Right cardiac atrium (tissue), 5 donors: ENCODE data around the gene LATS1. TPM values are rescaled to one million over a fixed set of nuclear protein-coding genes. Genes with fewer than 3 reads are reported as not detected.
"Not testable (repeated sequence)": the region's sequence is repeated elsewhere in the genome, so short reads cannot be mapped to it uniquely, and the experiment has no call there.

ENCODE experiments used
- ATAC-seq, 2 donors: fragments of 200-7000 bp; cut with Tn5 transposase; one replicate each; pipeline versions ENCODE4 v1.8.0 to v1.9.1; 2020; ENCODE audit warnings: moderate library complexity in 2 of 2, mild to moderate bottlenecking in 1 of 2
- DNase-seq, 3 donors: peaks; one replicate each; pipeline ENCODE4 v3.0.0-alpha.2; 2020
- H3K27ac ChIP-seq: one replicate; pipeline ENCODE4 v1.5.1; 2013; ENCODE audit warnings: mild to moderate bottlenecking, low read length, control low read depth, moderate library complexity
- H3K27me3 ChIP-seq: one replicate; pipeline ENCODE4 v1.6.1; 2013; ENCODE audit not compliant: control insufficient read depth, insufficient read depth
- H3K4me1 ChIP-seq: one replicate; pipeline ENCODE4 v1.6.1; 2013; ENCODE audit warnings: low read length; ENCODE audit not compliant: control insufficient read depth, insufficient read depth
- H3K4me3 ChIP-seq: one replicate; pipeline ENCODE4 v1.5.1; 2013; ENCODE audit warnings: low read length, control low read depth
- H3K9me3 ChIP-seq: one replicate; pipeline ENCODE4 v1.6.1; 2013; ENCODE audit warnings: low read length; ENCODE audit not compliant: control insufficient read depth
- WGBS: extraction: QIAGEN DNeasy Blood & Tissue Kit; methylation state at CpG from one replicate; pipeline ENCODE4 v1.1.7; 2013; 5-methylcytosine and 5-hydroxymethylcytosine counted together
- intact Hi-C, 4 donors: fragments of 100-400 bp; cut with DNase I; formaldehyde crosslinking; loops; one replicate each; pipeline versions ENCODE4 v1.11.0 to v1.14.0; 2022 to 2023
- polyA plus RNA-seq: library from polyadenylated mRNA; stranded (reverse); fragments of 200-250 nt; gene quantifications from one replicate; pipeline ENCODE4 v1.2.3, GENCODE V29; 2013
- total RNA-seq, 4 donors: library from RNA; stranded (reverse); fragmentation: NEBNext Ultra II Directional; extraction: Animal tissue kit (Norgen Biotek cat#: 25700); gene quantifications; one replicate each; pipeline ENCODE4 v1.2.1, GENCODE V29; 2021
- donor health status: healthy with polysubstance abuse.
- donor health status: DM: no; HTN: yes; CAD: no.
- donor health status: DM: no; HTN: no; CAD: no.
- donor health status: DM: no; HTN: yes; CAD: no; lungs with severe emphysema.
- donor health status: DM: yes; HTN: yes; CAD: no.

The LATS1 gene
- total and polyA plus RNA-seq, 5 donors: 4.8 to 19.0 (median 13.5) TPM

- Histone ChIP-seq H3K27me3 (no peaks in the 10 kb centered on the region), H3K4me3 (no peak overlapping the region), H3K27ac (no peak overlapping the region), H3K9me3 (no peaks in the 10 kb centered on the region), H3K4me1 (no peaks in the 10 kb centered on the region)
- ATAC-seq (no peak), DNase-seq (no peak)
- WGBS: 96% methylated on average over 2 of the region's 2 CpGs
- intact Hi-C loops: no loop called here
These were observed 18.8 kb downstream of the LATS1 start for GRCh38 chr6:149699150-149699549.

- no peaks in the 10 kb centered on the region for H3K9me3 ChIP-seq
- H3K4me1 ChIP-seq: no peaks in the 10 kb centered on the region
- H3K27me3 ChIP-seq: no peaks in the 10 kb centered on the region
- no peak for DNase-seq
- H3K4me3 ChIP-seq: no peak overlapping the region
- H3K27ac ChIP-seq: no peak overlapping the region
- intact Hi-C loops: no loop called here
- no peak for ATAC-seq
- 97% methylated on average over 2 of the region's 2 CpGs for WGBS
These were observed 19.7 kb downstream of the LATS1 start for GRCh38 chr6:149698175-149698574.

GRCh38 chr6:149696901-149697300, 21.0 kb downstream of the LATS1 start:
- Histone ChIP-seq H3K9me3 (no peaks in the 10 kb centered on the region), H3K4me3 (no peak overlapping the region), H3K27me3 (no peaks in the 10 kb centered on the region), H3K4me1 (no peaks in the 10 kb centered on the region), H3K27ac (no peak overlapping the region)
- intact Hi-C loops: no loop called here
- DNase-seq (no peak), ATAC-seq (no peak)
- WGBS: 40% methylated on average over 1 of the region's 1 CpG

GRCh38 chr6:149694921-149695320, 23.0 kb downstream of the LATS1 start:
- intact Hi-C loops: no loop called here
- no peaks in the 10 kb centered on the region for H3K4me1 ChIP-seq
- H3K4me3 ChIP-seq: no peak overlapping the region
- no peak for ATAC-seq
- H3K27me3 ChIP-seq: no peaks in the 10 kb centered on the region
- WGBS: 80% methylated on average over 2 of the region's 2 CpGs
- H3K9me3 ChIP-seq: no peaks in the 10 kb centered on the region
- H3K27ac ChIP-seq: no peak overlapping the region
- DNase-seq: no peak

GRCh38 chr6:149691201-149691600, 26.7 kb downstream of the LATS1 start:
- no peak overlapping the region for H3K4me3 ChIP-seq
- intact Hi-C loops: no loop called here
- no peak overlapping the region for H3K27ac ChIP-seq
- no peaks in the 10 kb centered on the region for H3K27me3 ChIP-seq
- WGBS: 99% methylated on average over 2 of the region's 2 CpGs
- peaks cover 3% of the 10 kb centered on the region for H3K4me1 ChIP-seq
- no peaks in the 10 kb centered on the region for H3K9me3 ChIP-seq
- ATAC-seq (no peak), DNase-seq (no peak)

- peak; percentile 63 to 76 for ATAC-seq
- DNase-seq: no peak
- H3K27ac ChIP-seq: peak overlapping the region; percentile 15
These were observed 31.7 kb downstream of the LATS1 start for GRCh38 chr6:149686230-149686629.

GRCh38 chr6:149683256-149683859, 34.5 kb downstream of the LATS1 start:
- H3K4me1 ChIP-seq: peaks cover 7% of the 10 kb centered on the region
- H3K27me3 ChIP-seq: no peaks in the 10 kb centered on the region
- intact Hi-C loops: no loop called here
- WGBS: 84% methylated on average over 4 of the region's 4 CpGs
- DNase-seq (no peak), ATAC-seq (peak; percentile 33 to 60)
- no peak overlapping the region for H3K4me3 ChIP-seq
- H3K9me3 ChIP-seq: no peaks in the 10 kb centered on the region
- peak overlapping the region; percentile 82 for H3K27ac ChIP-seq

More at GRCh38 chr6:149686230-149686629, 31.7 kb downstream of the LATS1 start:
- Histone ChIP-seq H3K4me3 (no peak overlapping the region), H3K27me3 (no peaks in the 10 kb centered on the region), H3K4me1 (peaks cover 7% of the 10 kb centered on the region), H3K9me3 (no peaks in the 10 kb centered on the region)
- intact Hi-C loops: no loop called here
- WGBS: 51% methylated on average over 7 of the region's 7 CpGs

- ATAC-seq, intact Hi-C loops, DNase-seq, H3K4me3 ChIP-seq, H3K27me3 ChIP-seq, H3K4me1 ChIP-seq, H3K9me3 ChIP-seq, H3K27ac ChIP-seq: not testable (repeated sequence)
- WGBS: 95% methylated on average over 14 of the region's 14 CpGs
These were observed 36.1 kb downstream of the LATS1 start for GRCh38 chr6:149681845-149682244.

GRCh38 chr6:149681209-149681608, 36.7 kb downstream of the LATS1 start:
- intact Hi-C loops: no loop called here
- H3K27me3 ChIP-seq: no peaks in the 10 kb centered on the region
- H3K4me1 ChIP-seq: peaks cover 4% of the 10 kb centered on the region
- H3K27ac ChIP-seq: no peak overlapping the region
- no peak overlapping the region for H3K4me3 ChIP-seq
- H3K9me3 ChIP-seq: no peaks in the 10 kb centered on the region
- ATAC-seq: no peak
- no peak for DNase-seq

- no peaks in the 10 kb centered on the region for H3K27me3 ChIP-seq
- H3K27ac ChIP-seq: no peak overlapping the region
- WGBS: 63% methylated on average over 1 of the region's 1 CpG
- peaks cover 2% of the 10 kb centered on the region for H3K4me1 ChIP-seq
- intact Hi-C loops: no loop called here
- ATAC-seq (no peak), DNase-seq (no peak)
- H3K9me3 ChIP-seq: no peaks in the 10 kb centered on the region
- H3K4me3 ChIP-seq: no peak overlapping the region
These were observed 37.4 kb downstream of the LATS1 start for GRCh38 chr6:149680503-149680902.

GRCh38 chr6:149672265-149672664, 45.6 kb downstream of the LATS1 start:
- DNase-seq, ATAC-seq, H3K27ac ChIP-seq, H3K4me1 ChIP-seq, H3K27me3 ChIP-seq, H3K4me3 ChIP-seq, H3K9me3 ChIP-seq, intact Hi-C loops: not testable (repeated sequence)

- no peaks in the 10 kb centered on the region for H3K27me3 ChIP-seq
- 95% methylated on average over 4 of the region's 4 CpGs for WGBS
- DNase-seq (no peak), ATAC-seq (no peak)
- no peaks in the 10 kb centered on the region for H3K9me3 ChIP-seq
- H3K4me3 ChIP-seq: no peak overlapping the region
- no peaks in the 10 kb centered on the region for H3K4me1 ChIP-seq
- intact Hi-C loops: no loop called here
- no peak overlapping the region for H3K27ac ChIP-seq
These were observed 57.9 kb downstream of the LATS1 start for GRCh38 chr6:149660028-149660427.
